NCI-H510A treated with DMSO at 0.1 percent for 48 hours (cell line): Measurements from ENCODE around the gene EPN2.

Experiments
- DNase-seq: peaks from one replicate; lab custom pipeline; 2025; lab: John Stamatoyannopoulos, UW

EPN2 gene

DNA sequence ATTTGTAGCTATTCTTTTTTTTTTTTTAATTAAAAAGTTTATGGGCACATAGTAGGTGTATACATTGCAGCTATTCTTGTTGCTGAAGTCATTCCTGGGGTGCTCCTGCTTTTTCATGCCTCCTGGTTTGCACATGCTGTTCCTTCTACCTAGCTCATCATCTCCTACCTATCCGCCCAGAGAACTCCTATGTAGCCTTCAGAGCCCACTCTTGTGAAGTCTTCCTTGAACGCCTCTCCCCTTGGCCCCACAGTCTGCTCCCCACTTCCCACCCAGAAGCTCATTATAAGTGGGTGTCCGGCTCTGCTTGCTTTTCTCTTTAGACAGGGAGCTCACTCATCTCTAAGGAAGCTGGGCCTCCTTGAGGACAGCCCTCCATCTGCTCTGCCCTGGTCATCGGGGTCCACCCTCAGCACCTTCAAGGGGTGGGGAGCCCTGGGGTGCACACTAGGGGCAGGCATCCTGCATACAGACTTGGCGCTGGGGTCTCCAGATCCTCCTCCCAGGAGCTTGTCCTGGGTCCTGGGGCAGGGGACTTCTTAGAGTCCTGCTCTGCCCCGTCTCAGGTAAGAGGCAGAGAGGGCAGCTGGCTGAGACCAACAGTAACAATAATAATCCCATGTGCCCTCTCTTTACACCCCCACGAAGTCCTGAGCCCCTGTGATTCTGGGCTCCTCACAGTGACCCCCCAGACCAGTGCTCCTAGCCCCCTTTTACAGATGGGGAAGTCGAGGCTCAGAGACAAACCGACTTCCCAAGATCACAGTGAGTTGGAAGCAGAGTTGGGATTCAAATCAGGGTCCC lies 128.9 kb downstream of the EPN2 start:
- no peak for DNase-seq

DNA sequence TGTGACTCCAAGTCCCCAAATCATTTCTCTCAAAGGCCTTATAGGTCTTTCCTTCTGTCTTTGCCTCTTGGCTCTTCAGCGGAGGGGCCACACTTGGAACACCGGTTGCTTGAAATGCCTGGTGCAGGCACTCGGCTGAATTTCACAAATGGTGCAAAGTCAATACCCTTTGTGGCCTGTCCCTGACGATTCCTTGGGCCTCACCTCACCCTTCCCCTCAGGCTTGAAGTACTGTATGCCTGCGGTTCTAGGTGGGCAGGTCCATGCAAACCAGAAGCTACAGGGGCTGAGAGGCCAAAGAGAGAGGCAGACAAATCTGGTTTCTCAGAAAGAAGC lies 129.4 kb downstream of the EPN2 start:
- DNase-seq, result no peak

DNA sequence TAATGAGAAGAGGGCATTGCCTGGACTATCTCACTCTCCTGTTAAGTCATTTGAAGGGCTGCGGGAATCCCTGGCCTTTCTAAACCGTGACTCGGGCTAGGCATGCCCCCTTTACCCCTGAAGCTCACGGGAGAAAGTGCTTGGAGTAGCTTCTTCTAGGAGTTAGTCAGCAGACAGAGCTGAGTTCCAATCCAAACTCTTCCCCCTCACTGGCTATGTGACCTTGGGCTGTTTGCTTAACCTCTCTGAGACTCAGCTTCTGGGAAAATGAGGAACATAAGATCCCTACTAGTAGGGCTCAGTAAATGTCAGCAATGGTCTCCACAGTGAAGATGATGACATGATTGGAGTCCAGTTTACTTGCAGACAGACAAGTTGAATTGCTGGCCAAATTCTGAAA lies 131.1 kb downstream of the EPN2 start:
- no peak for DNase-seq

DNA sequence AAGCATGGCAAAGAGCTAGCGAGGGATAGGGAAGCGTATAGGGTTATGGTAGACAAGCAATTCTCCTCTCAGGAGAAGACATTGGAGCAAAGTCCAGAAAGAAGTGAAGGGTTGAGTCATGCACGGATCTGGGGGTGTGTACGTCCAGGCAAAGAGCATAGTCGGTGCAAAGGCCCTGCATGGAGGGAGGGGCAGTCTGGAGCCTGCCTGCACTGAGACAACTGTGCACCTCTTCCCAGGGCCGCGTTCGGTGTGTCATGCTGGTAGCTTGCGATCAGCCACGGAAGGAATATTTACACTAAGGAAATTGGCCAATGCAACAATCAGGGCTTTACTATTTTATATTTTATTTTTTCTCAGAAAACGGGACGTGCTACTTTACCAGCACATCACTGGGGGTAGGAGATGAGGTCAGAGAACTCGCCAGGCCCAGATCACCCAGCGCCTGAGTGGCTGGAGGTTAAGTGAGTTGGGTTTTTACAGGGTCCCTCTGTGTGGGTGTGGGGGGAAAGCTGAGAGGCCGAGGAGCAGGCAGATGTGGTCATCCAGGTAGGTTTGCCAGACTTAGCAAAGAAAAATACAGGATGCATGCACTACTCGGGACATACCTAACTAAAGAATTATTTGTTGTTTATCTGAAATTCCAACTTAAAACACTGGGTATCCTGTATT lies 132.1 kb downstream of the EPN2 start:
- DNase-seq, result no peak

DNA sequence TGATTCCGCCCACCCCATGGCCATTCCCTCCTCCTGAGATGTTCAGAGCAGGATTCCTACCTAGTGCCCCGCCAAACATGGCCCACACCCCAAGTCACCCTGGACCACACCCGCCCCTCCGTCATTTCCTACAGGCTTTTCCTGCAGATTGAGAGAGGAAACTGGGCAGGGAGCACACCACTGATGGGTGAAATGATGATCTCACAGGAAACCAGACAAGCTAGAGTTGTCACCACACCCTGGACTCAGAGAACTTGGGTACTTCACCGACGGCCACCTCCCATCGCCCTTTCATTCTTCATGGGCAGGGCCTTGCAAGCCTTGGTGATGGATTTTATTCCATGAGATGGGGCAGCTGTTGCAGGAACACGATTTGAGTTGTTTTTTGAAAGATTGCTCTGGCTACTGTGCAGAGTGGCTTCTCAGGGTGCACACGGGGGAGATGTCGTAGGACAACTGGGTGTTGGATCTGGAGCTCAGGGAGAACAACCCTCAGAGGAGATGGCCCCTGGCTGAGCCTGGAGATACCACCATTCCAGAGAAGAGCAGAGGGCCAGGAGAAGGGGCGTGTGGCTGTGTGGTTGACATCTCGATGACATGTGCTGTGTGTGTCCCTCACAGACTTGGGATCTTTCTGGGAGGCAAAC lies 132.8 kb downstream of the EPN2 start:
- no peak for DNase-seq

DNA sequence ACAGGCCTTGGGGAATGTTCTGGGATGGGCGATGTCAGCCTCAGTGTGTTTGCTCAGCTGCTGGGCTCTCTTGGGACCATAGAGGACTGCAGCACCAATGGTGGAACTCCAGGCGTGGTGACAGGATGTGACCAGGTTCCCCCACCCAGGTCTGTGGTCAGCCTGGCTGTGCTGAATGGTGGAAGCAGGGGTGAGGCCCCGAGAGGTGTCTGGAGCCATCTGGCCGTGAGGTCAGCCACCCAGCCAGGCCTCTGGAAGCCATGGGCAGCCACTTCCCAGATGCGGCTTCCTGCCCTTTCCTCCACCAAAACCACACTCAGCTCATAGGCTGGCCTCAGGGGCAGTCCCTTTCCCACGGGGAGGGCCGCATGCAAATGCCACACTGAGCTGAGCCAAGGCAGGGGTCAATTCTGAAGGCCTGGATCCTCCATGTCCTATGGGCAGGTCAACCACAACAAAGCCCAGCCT lies 133.4 kb downstream of the EPN2 start:
- DNase-seq, result peak; percentile 19

DNA sequence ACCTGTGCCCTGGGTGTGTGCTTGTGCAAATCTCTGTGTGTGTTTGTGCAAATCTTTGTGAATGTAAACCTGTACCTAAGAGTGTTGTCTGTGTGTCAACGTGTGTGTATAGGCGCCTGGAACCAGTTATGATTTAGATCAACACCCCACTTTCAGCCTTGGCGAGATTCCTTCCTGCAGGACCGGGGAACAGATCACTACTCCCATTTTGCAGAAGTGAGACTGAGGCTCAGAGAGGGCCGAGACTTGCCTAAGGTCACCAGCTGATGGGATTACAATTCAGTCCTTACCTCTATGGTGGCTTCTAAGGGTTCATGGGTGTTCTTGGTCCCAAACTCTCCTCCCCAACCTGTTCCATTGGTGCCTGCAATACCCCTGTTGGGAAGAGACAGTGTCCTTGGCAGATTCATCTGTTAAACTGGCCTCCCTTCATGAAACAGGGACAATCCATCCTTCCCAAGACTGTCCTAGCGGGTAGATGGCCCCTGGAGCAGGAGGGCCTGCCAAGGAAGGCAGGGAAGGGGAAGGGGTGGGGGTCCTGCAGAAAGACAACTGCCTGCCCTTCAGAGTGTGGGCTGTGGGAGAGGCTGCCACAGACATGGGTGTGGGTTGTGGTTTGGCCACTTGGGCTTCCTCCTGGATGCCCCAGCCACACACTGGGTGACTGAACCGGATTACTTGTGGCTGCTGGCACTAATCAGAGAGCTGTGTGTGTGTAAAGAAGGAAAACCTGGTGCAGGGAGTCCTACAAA lies 134.3 kb downstream of the EPN2 start:
- no peak for DNase-seq

DNA sequence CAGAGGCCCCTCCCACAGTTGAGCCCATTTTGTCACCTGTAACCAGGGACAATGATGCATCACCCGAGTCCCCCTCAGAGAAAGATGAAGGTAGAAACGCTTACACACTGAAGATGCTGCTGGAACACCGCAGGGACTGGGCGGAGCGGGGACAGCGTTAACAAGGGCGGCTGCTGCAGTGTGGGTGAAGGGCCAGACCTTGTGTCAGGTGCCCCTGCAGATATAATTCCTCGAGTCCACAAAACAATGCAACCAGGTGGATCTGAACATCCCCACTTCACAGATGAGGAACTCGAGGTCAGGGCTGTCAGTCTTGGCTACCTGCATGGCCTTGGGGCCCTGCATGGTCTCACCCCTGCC lies 134.8 kb downstream of the EPN2 start:
- DNase-seq, result no peak

DNA sequence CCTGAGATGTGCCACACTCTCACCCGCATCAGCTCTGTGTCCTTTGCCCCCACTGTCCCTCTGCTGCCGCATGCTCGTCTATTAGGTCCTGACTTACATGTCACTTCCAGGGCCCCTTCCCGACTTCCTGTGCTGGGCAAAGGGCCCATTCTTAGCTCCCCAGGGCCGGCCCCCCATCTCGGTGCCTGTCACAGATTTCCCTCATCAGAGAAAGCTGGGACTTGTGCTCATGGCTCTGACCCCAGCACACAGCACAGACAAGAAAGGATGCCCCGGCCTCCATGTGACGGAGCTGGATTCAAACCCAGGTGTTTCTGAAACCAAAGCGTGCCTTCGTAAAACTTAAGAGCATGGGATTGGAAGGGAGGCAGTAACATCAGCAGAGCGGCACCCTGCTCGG lies 135.3 kb downstream of the EPN2 start:
- no peak for DNase-seq

DNA sequence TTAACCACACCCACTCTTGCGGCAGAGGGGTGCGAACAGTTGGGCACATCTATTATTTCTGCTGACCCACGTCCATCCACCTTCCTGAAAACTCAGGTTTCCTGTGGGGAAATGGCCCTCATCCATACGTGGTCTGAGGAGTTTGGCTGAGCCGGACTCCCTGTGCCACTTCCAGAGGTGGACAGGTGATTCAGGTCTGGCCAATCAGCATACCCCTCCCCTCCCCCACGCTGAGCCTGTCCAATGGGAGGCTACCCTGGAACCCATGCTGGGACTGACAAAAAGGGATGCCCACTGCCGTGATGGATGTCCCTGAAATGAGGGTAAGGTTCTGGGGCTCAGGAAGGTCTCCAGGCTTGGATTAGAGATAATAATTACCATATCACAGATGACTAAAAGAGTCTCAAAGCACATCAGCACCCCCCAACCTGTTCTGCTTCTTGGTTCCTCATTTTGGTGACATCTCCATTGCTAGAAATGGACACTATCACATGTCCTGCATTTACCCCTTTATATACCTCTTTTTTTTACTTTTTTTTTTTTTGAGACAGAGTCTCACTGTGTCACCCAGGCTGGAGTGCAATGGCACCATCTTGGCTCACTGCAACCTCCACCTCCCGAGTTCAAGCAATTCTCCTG lies 135.8 kb downstream of the EPN2 start:
- DNase-seq, result no peak

DNA sequence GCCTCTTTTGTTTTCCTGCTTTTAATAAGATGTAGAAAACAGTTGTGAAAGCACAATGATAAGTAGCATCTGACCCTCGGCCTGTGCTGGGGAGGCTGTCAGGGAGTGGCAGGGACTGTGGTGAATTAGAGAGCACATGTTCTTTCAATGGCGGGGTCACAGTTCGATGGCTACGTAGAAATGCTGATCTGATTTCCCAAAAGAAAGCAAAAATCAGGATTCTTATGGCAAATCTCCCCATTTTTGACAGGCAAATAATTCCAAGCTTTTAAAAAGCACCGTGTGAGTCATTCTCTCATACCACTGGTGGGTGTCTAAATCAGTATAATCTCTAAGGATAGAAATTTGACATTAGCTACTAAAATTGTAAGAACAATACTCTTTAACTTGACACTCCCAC lies 137.0 kb downstream of the EPN2 start:
- DNase-seq, result no peak

DNA sequence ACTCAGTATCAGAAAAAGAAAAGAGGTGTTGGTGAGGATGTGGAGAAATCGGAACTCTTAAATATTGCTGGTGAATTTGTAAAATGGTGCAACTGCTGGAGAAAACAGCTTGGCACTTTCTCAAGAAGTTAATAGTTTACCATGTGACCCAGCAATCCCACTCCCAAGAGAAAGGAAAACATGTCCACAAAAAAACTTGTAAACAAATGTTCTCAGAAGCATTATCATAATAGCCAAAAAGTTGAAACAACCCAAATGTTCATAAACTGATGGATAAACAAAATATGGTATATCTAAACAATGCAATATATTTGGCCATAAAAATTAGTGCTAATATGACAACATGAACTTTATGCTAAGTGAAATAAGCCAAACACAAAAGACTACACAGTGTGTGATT lies 138.6 kb downstream of the EPN2 start:
- no peak for DNase-seq

DNA sequence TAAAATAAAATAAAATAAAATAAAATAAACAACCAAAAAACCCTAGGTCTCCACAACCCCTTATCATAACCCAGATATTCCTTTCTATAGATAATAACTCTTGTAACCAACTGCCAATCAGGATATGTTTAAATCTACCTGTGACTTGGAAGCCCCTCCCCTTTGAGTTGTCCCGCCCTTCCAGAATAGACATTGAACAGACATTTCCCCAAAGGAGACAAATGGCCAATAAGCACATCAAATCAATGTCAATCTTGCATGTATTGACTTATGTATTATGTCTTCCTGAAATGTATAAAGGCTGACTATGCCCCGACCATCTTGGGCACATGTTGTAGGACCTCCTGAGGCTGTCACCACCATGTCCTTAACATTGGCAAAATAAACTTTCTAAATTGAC lies 139.6 kb downstream of the EPN2 start:
- DNase-seq, result peak; percentile 81

DNA sequence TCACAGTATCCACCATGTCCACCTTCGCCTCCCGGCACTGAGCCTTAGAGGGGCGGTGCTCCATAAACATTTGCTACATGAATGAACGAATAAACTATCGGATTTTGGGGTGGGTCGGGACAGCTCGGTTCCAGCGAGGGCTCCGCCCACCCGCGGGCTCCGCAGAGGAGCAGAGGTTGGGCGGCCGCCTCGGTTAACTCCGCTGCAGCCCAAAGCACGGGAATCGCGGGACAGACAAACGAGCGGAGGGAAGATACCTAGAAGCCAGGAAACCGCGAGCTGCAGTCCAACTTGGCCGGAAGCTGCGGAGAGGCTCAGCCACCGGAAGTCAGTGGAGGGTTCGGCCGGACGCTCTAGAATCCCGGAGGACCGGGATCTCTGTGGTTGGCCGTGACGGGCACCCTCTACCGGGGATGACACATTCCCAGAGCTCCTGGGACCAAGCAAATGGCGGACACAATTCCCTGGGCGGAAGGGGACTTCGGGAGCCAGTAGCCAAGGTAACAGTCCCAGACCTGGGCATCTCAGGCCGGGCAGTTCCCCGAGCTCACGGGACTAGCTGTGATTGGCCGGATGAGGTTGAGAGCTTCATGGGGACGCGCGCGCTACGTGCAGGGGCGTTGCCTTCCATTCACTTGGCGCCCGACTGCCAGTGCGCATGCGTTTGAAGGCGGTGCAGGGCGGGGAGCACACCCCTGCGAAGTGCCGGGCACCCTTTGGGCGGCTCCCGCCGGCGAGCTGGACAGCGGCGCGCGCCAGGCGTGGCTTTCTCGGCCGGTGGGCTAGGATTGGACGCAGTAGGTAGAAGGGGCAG lies 140.6 kb downstream of the EPN2 start:
- DNase-seq, result peak; percentile 99

DNA sequence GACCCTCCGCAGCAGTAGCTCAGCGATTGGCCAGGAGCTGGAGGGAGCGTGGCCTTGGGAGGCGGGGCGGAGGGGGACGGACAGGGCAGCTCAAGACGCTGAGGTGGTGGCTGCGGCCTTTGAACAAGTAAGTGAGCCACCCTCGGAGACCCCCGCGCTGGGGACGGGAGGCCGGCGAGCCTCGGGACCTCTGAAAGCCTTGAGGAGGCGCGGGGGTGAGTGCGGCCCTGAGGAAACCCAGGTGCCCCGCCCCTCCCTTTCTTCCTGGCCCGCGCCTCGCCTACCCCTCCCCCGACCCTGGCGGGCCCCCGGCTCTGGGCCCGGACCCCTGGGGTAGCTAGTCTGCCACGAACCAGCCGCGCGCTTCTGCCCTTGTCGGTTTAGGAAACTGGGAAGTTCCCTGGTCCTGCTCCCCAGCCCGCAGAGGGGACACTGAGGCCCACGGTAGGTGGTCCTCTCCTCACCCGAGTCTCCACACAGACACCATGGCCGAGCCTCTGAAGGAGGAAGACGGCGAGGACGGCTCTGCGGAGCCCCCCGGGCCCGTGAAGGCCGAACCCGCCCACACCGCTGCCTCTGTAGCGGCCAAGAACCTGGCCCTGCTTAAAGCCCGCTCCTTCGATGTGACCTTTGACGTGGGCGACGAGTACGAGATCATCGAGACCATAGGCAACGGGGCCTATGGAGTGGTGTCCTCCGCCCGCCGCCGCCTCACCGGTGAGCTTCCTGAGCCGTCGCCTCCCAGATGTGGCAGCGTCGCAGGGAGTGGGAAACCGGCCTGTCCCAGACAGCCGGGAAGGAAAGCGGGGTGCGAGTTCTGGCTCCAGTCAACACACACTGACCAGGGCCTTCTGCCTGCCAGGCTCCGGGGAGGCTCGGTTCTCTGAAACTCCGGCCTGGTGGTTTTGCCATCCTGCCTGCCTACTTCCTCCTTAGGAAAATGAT lies 141.5 kb downstream of the EPN2 start, which contains the start of gene MAPK7:
MAPK7 (plus strand) TSS at position 83 of the 945 bp plus-strand sequence; CDS start at position 486, 403 bp downstream.
- no peak for DNase-seq

DNA sequence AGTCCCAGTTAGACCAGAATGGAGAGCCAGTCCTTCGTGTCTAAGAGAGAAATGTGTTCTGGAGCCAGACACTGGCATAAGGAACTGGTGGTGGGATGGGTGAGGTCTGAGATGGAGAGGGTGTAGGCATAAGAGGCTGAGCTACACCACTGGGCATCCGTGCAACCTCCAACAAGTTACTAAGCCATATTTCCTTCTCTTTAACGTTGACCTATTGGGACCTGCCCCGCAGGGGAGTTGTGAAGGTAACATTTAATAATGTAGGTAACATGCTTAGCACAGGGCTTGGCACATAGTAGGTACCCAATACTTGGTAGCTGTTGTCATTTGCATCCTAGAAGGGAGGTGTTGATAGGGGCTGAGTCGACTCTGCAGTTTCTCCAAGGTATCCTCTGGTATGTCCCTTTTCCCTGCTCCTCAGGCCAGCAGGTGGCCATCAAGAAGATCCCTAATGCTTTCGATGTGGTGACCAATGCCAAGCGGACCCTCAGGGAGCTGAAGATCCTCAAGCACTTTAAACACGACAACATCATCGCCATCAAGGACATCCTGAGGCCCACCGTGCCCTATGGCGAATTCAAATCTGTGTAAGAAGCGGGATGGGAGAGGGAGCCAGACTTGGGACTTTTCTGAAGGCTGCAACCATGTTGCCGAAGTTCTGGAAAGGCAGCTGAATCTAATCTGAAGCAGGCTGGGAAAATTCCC lies 142.3 kb downstream of the EPN2 start:
- DNase-seq, result no peak

DNA sequence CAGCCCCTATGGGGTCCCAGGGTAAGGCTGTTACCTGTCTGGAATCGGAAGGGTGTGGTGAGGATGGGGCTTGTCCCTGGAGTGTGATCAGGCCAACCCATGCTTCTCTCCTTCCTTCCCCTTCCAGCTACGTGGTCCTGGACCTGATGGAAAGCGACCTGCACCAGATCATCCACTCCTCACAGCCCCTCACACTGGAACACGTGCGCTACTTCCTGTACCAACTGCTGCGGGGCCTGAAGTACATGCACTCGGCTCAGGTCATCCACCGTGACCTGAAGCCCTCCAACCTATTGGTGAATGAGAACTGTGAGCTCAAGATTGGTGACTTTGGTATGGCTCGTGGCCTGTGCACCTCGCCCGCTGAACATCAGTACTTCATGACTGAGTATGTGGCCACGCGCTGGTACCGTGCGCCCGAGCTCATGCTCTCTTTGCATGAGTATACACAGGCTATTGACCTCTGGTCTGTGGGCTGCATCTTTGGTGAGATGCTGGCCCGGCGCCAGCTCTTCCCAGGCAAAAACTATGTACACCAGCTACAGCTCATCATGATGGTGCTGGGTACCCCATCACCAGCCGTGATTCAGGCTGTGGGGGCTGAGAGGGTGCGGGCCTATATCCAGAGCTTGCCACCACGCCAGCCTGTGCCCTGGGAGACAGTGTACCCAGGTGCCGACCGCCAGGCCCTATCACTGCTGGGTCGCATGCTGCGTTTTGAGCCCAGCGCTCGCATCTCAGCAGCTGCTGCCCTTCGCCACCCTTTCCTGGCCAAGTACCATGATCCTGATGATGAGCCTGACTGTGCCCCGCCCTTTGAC lies 143.5 kb downstream of the EPN2 start:
- DNase-seq, result no peak

DNA sequence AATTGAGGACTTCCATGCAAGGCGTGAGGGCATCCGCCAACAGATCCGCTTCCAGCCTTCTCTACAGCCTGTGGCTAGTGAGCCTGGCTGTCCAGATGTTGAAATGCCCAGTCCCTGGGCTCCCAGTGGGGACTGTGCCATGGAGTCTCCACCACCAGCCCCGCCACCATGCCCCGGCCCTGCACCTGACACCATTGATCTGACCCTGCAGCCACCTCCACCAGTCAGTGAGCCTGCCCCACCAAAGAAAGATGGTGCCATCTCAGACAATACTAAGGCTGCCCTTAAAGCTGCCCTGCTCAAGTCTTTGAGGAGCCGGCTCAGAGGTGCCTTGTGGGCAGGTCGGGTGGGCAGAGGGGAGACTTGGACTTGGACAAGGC lies 144.2 kb downstream of the EPN2 start:
- no peak for DNase-seq
